ENCODE data around the gene TTC31.
"Not testable (repeated sequence)": the region's sequence is repeated elsewhere in the genome, so short reads cannot be mapped to it uniquely, and the experiment has no call there.

Gene TTC31

GRCh38 chr2:74482801-74483674, at the start of gene TTC31, which contains the start of gene CCDC142:
Gene TTC31 (plus strand): TSS chr2:74483081. CDS start chr2:74483096, 15 bp downstream.
Gene CCDC142 (minus strand): TSS chr2:74482998. CDS start chr2:74482837, 161 bp downstream.
- peak; percentile 88 to 89 (median 89) for DNase-seq (ENCODE audit: low read depth in 2 of 3, low spot score in 1 of 3)

GRCh38 chr2:74436111-74436805, 46.6 kb upstream of the TTC31 start:
- no peak for DNase-seq (ENCODE audit: low read depth in 2 of 3, low spot score in 1 of 3)

- DNase-seq (ENCODE audit: low read depth in 2 of 3, low spot score in 1 of 3): no peak
Observed at GRCh38 chr2:74436848-74437695, 45.8 kb upstream of the TTC31 start.

GRCh38 chr2:74438248-74438647, 44.6 kb upstream of the TTC31 start:
- DNase-seq (ENCODE audit: low read depth in 2 of 3, low spot score in 1 of 3): no peak

GRCh38 chr2:74439373-74439772, 43.5 kb upstream of the TTC31 start:
- DNase-seq (ENCODE audit: low read depth in 2 of 3, low spot score in 1 of 3): no peak

- no peak for DNase-seq (ENCODE audit: low read depth in 2 of 3, low spot score in 1 of 3)
Observed at GRCh38 chr2:74439803-74440377, 43.0 kb upstream of the TTC31 start.

- DNase-seq (ENCODE audit: low read depth in 2 of 3, low spot score in 1 of 3): peak in 2 of 3 donors; percentile 39 to 56
Observed at GRCh38 chr2:74440378-74441169, 42.3 kb upstream of the TTC31 start.

- DNase-seq (ENCODE audit: low read depth in 2 of 3, low spot score in 1 of 3): no peak
Observed at GRCh38 chr2:74441170-74441689, 41.7 kb upstream of the TTC31 start.

- no peak for DNase-seq (ENCODE audit: low read depth in 2 of 3, low spot score in 1 of 3)
Observed at GRCh38 chr2:74441690-74442482, 41.0 kb upstream of the TTC31 start, which contains the start of gene RTKN. Gene RTKN (minus strand): TSS chr2:74441937. CDS start chr2:74441816, 121 bp downstream.

GRCh38 chr2:74442483-74443297, 40.2 kb upstream of the TTC31 start:
- not testable (repeated sequence) for DNase-seq (ENCODE audit: low read depth in 2 of 3, low spot score in 1 of 3)

- DNase-seq (ENCODE audit: low read depth in 2 of 3, low spot score in 1 of 3): no peak
Observed at GRCh38 chr2:74444498-74445318, 38.2 kb upstream of the TTC31 start.

GRCh38 chr2:74447230-74447999, 35.5 kb upstream of the TTC31 start:
- no peak for DNase-seq (ENCODE audit: low read depth in 2 of 3, low spot score in 1 of 3)

- no peak for DNase-seq (ENCODE audit: low read depth in 2 of 3, low spot score in 1 of 3)
Observed at GRCh38 chr2:74448771-74449170, 34.1 kb upstream of the TTC31 start.

- no peak for DNase-seq (ENCODE audit: low read depth in 2 of 3, low spot score in 1 of 3)
Observed at GRCh38 chr2:74450570-74451190, 32.2 kb upstream of the TTC31 start.

GRCh38 chr2:74454654-74455511, 28.0 kb upstream of the TTC31 start, which contains the start of gene INO80B:
Gene INO80B (plus strand): TSS chr2:74455087. CDS start chr2:74455117, 30 bp downstream.
- peak; percentile 94 to 100 (median 99) for DNase-seq (ENCODE audit: low read depth in 2 of 3, low spot score in 1 of 3)

Measured in stimulated activated CD4-positive, alpha-beta T cell treated with anti-CD3 and anti-CD28 coated beads, Interleukin-12 subunit alpha, Interleukin-12 subunit beta, amount 100 ng/mL, for 48 hours (primary cell).